HG02588 (cell line): ENCODE measurements around the gene JMJD1C.
"Not testable (repeated sequence)": the region's sequence is repeated elsewhere in the genome, so short reads cannot be mapped to it uniquely, and the experiment has no call there.

Source experiments
- ATAC-seq: cut with Tn5 transposase; IDR thresholded peaks from one replicate; pipeline ENCODE4 v1.9.1; 2021; ENCODE audit warnings: mild to moderate bottlenecking, moderate library complexity; ENCODE audit not compliant: unreplicated experiment

The JMJD1C gene

GRCh38 chr10:63308628-63309027 lies 157.1 kb downstream of the JMJD1C start:
- ATAC-seq: no peak

- no peak for ATAC-seq
Measured at GRCh38 chr10:63304146-63304545, 161.6 kb downstream of the JMJD1C start.

GRCh38 chr10:63300801-63301200 lies 165.0 kb downstream of the JMJD1C start:
- no peak for ATAC-seq

GRCh38 chr10:63297941-63298340 lies 167.8 kb downstream of the JMJD1C start:
- ATAC-seq: no peak

- no peak for ATAC-seq
Measured at GRCh38 chr10:63294781-63295180, 171.0 kb downstream of the JMJD1C start.

GRCh38 chr10:63292847-63293246 lies 172.9 kb downstream of the JMJD1C start:
- not testable (repeated sequence) for ATAC-seq

GRCh38 chr10:63288170-63288569 lies 177.6 kb downstream of the JMJD1C start:
- ATAC-seq: no peak

- peak; percentile 80 for ATAC-seq
Measured at GRCh38 chr10:63286754-63287264, 179.0 kb downstream of the JMJD1C start.

GRCh38 chr10:63286340-63286739 lies 179.4 kb downstream of the JMJD1C start:
- peak; percentile 49 for ATAC-seq

GRCh38 chr10:63283901-63284300 lies 181.9 kb downstream of the JMJD1C start:
- ATAC-seq: not testable (repeated sequence)

- no peak for ATAC-seq
Measured at GRCh38 chr10:63283093-63283492, 182.7 kb downstream of the JMJD1C start.

GRCh38 chr10:63281967-63282366 lies 183.8 kb downstream of the JMJD1C start:
- ATAC-seq: no peak

- no peak for ATAC-seq
Measured at GRCh38 chr10:63280386-63280785, 185.4 kb downstream of the JMJD1C start.

GRCh38 chr10:63275094-63275493 lies 190.7 kb downstream of the JMJD1C start:
- ATAC-seq: no peak

- ATAC-seq: no peak
Measured at GRCh38 chr10:63273577-63273976, 192.2 kb downstream of the JMJD1C start.

GRCh38 chr10:63268798-63269503 lies 196.8 kb downstream of the JMJD1C start:
- ATAC-seq: peak; percentile 97

GRCh38 chr10:63268149-63268797 lies 197.5 kb downstream of the JMJD1C start:
- no peak for ATAC-seq

GRCh38 chr10:63267414-63268148 lies 198.2 kb downstream of the JMJD1C start:
- no peak for ATAC-seq

- ATAC-seq: no peak
Measured at GRCh38 chr10:63266391-63267316, 199.1 kb downstream of the JMJD1C start.

GRCh38 chr10:63265683-63266235 lies 200.0 kb downstream of the JMJD1C start:
- no peak for ATAC-seq
